Nephron progenitor cell (in vitro differentiated cells): ENCODE measurements around the gene PVALB.
"Not testable (repeated sequence)": the region's sequence is repeated elsewhere in the genome, so short reads cannot be mapped to it uniquely, and the experiment has no call there.

ENCODE experiments used
- DNase-seq: peaks from one replicate; pipeline ENCODE4 v3.0.0; 2021
- H3K27ac Mint-ChIP-seq: 2 replicates; pipeline ENCODE4 v1.8.0; 2021; ENCODE audit warnings: mild to moderate bottlenecking, moderate library complexity, mixed read lengths
- H3K27me3 Mint-ChIP-seq: 2 replicates; pipeline ENCODE4 v1.8.0; 2021; ENCODE audit warnings: mild to moderate bottlenecking, low read depth, mixed read lengths; ENCODE audit not compliant: poor library complexity
- H3K36me3 Mint-ChIP-seq: 2 replicates; pipeline ENCODE4 v1.8.0; 2021; ENCODE audit warnings: low read depth, mixed read lengths
- H3K4me1 Mint-ChIP-seq: 2 replicates; pipeline ENCODE4 v1.8.0; 2021; ENCODE audit warnings: mixed read lengths
- H3K4me3 Mint-ChIP-seq: 2 replicates; pipeline ENCODE4 v1.8.0; 2021; ENCODE audit warnings: mild to moderate bottlenecking, moderate library complexity, mixed read lengths
- H3K9me3 Mint-ChIP-seq: 2 replicates; pipeline ENCODE4 v1.8.0; 2021; ENCODE audit warnings: mild to moderate bottlenecking, moderate library complexity, mixed read lengths
- CTCF ChIP-seq: fragments of 200-600 bp; sonication (generic); IDR thresholded peaks from 2 replicates; pipeline ENCODE4 v1.5.0; 2021; ENCODE audit warnings: antibody characterized with exemption

The PVALB gene

GRCh38 chr22:36755316-36755715, 61.5 kb downstream of the PVALB start:
- H3K36me3 Mint-ChIP-seq, result no peaks in the 10 kb centered on the region

GRCh38 chr22:36754881-36755280, 62.0 kb downstream of the PVALB start:
- H3K9me3 Mint-ChIP-seq, H3K27ac Mint-ChIP-seq, DNase-seq, H3K4me1 Mint-ChIP-seq, H3K36me3 Mint-ChIP-seq, H3K4me3 Mint-ChIP-seq: not testable (repeated sequence)
- H3K27me3 Mint-ChIP-seq, result peaks cover 37% of the 10 kb centered on the region

More at GRCh38 chr22:36755316-36755715, 61.5 kb downstream of the PVALB start:
- no peak for DNase-seq
- Mint-ChIP-seq H3K27me3 (peaks cover 37% of the 10 kb centered on the region), H3K4me1 (no peaks in the 10 kb centered on the region), H3K9me3 (no peaks in the 10 kb centered on the region), H3K4me3 (no peak overlapping the region), H3K27ac (no peak overlapping the region)
- TF ChIP-seq CTCF, result no peak

GRCh38 chr22:36753916-36754315, 62.9 kb downstream of the PVALB start:
- no peak overlapping the region for H3K4me3 Mint-ChIP-seq
- TF ChIP-seq CTCF, result no peak
- no peak for DNase-seq
- H3K27ac Mint-ChIP-seq, result no peak overlapping the region
- no peaks in the 10 kb centered on the region for H3K36me3 Mint-ChIP-seq
- H3K9me3 Mint-ChIP-seq, result no peaks in the 10 kb centered on the region
- peaks cover 37% of the 10 kb centered on the region for H3K27me3 Mint-ChIP-seq
- H3K4me1 Mint-ChIP-seq, result no peaks in the 10 kb centered on the region

- Mint-ChIP-seq H3K27ac (no peak overlapping the region), H3K36me3 (no peaks in the 10 kb centered on the region), H3K27me3 (peaks cover 37% of the 10 kb centered on the region), H3K9me3 (no peaks in the 10 kb centered on the region), H3K4me1 (no peaks in the 10 kb centered on the region), H3K4me3 (no peak overlapping the region)
- TF ChIP-seq CTCF, result no peak
- DNase-seq, result peak; percentile 33
Observed at GRCh38 chr22:36753120-36753802, 63.6 kb downstream of the PVALB start.
